NCI-H1105 (cell line): ENCODE results near the gene ETFA.
A peak's percentile ranks its signal among the peaks of the same experiment; 100 is the strongest.

ENCODE experiments used
- DNase-seq: peaks from one replicate; lab custom pipeline; 2025; lab: John Stamatoyannopoulos, UW

Gene ETFA

DNA sequence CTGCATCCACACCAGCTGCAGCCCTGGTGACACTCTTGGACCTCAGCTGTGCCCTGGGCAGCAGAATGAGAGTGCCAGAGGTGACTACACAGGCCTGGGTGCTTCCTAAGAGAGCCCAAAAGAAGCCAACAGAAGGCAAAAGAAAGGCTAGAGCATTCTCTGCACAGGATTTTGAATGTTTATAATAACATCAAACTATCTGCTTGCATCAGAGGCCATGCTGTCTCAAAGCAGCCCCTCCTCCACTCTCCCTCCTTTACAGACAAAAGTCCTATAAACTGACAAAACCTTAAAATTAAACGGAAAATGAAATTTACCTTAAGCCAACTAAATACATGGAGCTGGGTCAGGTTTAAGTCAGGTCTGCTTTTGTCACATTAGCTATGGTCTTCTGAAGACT is 95.6 kb downstream of the ETFA start:
- no peak for DNase-seq

DNA sequence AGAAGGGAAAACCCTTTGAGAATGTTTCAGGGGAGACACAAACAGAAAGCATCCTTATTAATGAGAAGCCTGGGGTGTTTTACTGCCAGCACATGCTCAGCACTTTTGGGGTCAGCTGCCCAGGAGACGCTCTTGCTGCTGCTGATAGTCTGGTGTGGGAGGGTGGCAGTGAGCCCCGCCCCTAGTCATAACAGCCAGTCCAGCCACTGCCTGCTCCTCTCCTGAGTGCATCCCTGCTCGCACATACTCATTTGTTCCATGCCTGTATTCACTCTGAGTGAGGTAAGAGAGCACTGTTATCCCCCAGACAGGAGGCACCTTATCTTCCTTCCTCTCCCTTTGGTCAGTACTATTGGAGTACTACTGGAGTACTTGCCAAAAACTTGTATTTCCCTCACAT is 101.3 kb downstream of the ETFA start:
- no peak for DNase-seq

DNA sequence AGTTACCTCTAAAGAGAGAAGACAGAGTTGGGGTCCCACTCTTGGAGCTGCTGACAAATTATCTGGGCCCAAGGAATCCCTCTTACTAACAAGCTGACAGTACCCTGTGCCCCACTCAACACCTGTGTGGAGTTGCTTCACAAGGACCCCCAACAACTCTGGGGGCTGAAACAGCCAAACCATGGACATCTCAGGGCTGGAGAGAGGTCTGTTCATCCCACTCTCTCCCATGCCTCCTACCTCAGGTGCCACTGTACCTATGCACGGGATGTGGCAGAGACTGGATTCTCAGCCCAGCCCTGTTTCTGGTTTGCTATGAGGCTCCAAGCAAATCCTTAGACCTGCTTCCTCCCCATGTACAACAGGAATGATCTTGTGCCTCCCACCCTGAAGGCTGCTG is 101.7 kb downstream of the ETFA start:
- no peak for DNase-seq

DNA sequence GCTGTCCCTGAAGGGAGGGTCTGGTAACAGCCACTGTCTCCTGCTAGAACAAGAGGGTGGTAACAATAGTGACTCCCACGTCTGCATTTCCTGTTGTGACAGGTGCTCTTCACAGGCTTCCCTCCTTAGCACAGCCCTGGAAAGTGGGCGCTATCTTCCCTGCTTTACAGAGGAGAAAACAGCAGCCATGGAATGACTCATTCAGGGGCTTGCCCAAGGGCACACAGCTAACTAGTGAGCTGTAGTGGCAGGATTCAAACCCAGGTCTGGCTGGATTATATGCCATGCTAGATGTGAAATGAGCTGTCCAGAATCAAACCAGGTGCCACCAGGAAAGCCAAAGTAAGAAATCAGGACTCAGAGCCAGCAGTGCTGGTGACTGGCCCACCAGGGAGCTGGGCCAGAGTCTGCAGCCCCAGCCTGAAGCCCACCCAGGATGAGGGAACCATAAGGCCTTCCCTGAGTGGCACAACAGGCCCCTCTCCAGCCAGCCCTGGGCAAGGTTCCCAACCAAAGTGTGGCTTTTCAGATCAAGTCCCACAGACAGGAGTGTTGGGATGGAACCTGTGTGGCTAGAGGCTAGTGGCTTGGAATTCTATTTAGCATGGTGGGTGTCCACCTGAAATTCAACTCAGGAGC is 102.4 kb downstream of the ETFA start:
- DNase-seq = no peak

DNA sequence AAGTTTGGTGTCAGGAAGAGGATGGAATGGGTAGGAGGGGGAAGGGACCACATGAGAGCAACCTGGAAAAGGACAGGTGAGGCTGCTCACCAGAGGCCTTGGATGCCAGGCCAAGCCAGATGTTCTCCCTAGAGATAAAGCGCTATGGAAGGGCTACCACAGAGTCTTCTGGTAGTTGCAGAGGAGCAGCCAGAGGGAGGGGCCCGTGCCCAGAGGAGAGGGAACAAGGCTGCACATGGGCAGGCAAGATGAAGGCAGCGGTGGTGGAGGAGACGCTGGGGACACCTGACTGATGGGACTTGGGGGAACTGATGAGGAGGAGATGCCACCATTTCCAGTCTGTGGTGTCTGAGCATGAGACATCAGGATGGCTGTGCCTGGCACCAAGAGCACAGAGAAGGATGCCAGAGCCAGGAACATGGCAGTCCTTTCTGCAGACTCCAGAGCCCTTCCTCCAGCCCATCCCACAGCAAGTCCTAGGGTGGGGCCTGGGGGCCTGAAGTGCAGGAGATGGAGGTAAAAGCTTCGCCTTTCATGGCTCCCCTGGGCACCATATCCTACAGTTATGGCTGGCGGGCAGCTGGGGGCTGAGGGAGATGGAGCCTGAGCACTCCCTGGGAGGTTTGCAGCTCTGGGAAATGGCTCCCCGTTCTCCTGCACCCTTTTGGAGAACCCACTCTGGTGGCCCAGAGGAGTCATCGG is 103.0 kb downstream of the ETFA start:
- no peak for DNase-seq

DNA sequence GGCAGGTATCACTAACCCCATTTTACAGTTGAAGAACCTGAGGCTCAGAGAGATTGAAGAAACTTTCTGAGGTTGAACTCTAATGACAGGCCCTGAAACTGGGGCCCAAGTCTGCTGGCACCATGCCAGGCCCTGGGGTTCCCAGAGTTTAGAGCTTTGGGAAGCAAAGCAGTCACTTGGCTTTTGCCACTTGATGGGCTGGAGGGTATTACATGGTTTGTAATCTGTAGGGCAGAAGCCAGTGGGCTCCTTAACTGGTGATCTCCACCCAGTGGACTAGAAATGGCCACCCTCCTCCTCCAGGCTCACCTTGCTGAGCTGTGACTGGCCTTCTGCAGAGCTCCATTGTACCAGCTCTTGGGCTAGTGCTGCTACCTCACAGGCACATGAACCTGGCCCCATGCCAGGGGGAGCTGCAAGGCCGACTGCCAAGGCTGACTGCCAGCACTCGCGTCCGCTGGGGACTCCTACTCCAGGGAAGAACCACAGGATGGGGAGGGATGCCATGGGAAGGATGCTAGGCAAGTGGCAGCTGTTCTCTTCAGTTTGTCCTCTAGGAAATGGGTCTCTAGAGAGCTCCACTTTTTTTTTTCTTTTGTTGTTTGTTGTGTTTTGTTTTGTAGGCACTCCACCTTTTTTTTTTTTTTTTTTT is 104.8 kb downstream of the ETFA start:
- DNase-seq = peak; percentile 89

DNA sequence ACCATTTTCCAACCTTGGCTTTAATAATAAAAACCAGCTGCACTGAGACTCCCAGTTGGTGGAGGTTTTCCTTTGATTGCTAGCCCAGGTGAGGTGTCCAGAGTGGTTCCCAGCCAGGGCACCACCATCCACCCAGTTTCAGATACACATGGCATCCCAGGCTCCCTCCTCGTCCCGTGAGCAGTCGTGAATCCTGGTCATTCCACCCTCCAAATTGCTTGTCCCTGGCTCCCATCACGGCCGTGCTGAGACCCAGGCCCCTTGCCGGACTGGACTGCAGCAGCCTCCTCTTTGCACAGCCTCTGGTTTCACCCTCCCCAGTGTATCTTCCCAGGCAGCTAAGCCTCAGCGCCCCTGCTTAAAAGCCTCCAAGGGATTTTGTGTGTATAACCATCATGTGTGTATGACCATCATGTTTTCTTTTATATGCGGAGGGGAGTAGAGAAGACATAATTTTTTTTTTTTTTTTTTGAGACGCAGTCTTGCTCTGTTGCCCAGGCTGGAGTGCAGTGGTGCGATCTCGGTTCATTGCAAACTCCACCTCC is 106.3 kb downstream of the ETFA start:
- no peak for DNase-seq

DNA sequence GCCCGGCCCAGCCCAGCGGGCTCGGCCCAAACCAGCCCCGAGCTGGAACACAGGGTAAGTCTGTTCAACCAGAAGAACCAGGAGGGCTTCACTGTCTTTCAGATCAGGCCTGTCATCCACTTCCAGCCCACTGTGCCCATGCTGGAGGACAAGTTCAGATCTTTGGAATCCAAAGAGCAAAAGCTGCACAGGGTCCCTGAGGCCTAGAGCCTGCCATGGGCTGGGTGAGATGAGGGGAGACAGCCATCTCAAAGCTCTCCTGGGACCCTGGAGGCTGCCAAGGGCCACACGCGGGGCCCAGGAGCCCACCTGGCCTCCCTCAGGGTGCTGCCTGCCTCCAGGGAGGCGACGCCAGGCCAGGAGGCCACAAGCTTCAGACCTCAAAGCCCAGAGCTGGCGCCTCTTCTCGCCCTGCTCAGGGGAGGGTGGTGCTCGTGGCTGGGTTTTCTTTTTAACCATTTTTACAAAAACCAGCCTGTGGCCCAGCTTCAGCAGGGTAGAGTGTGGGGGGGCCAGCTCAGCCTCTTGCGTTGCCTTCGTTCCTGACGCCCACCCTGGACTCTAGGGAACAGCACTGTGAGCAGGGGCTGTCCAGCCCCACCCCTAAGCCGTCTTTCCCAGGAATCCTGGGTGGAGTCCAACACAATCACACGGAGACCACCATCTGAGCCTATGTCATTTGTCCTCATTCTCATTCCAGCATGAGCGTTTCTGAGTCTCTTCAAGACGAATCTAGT is 107.0 kb downstream of the ETFA start:
- DNase-seq = no peak

DNA sequence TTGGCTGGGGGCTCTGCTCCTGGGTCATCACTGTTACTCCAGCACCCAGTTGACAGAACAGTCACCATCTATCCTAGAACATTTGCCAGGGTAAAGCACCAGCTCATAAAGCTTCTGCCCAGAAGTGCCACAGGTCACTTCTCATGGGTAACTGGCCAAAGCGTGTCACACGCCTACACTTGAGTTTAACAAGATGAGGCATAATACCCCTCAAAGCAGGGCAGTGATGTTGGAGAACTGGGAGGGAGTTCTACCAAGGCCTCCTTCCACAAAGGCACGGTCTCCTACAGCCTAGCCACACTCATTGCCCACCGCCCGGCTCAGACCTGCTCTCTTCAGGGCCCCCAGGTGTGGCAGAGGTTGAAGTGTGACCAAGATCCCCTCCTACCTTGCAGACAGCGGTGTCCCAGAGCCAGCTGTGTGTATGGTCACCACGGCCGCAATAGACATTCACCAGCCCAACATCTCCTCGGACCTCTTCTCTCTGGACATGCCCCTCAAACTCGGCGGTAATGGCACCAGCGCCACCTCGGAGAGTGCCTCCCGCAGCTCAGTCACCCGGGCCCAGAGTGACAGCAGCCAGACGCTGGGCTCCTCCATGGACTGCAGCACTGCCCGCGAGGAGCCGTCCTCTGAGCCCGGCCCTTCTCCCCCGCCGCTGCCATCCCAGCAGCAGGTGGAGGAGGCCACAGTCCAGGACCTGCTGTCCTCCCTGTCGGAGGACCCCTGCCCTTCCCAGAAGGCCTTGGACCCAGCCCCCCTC is 107.7 kb downstream of the ETFA start:
- no peak for DNase-seq

DNA sequence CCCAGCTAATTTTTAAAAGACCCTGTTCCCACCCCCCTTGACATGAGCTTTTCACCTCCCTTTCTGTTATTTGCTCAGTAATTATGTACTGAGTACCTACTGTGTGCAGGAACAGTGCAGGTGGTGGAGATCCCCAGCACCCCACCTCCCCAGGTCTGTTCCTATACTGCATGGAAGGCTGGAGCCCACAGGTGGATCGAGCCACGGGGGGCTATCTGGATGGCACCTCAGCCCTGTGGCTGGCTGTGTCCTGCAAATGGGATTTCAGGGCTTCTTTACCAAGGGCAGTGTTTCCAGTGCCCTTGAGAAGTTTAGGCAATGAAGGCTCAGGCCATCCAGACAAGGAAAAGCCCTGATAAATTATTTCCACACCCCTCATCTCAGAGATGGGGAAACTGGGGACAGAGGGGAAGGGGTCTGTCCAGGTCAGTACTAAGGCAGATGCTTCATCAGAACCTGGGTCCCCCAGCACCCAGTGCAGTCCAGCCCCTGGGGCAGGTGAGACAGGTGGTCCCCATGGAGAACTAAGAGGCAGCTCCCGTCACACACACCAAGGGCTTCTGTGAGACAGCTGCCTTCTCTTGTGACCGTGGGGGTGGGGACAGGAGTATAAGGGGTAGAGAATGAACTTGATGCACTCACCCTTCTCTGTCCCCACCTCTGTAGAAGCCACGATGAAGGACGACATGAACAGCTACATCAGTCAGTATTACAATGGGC is 109.6 kb downstream of the ETFA start:
- no peak for DNase-seq

DNA sequence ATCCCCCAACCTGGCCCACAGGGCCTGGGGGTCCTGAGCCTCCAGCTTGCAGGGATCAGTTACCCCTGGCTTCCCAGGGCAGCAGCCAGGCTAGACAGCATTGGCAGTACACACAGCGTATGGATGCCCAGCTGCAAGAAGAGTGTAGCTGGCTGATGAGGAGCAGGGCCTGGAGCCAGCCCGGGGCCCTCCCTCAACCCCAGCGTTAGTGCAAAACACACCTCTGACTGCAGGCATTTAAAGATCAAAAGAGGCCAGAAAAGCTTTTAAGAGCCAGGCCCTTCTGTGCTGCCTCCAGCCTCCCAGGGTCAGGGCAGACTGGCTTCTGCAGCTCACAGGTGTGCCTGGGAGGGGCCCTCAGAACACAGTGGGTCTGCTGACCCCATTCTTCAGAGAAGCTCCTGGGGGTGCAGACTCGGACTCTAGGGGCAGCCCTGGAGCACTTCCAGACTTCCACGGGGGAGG is 110.6 kb downstream of the ETFA start:
- no peak for DNase-seq

DNA sequence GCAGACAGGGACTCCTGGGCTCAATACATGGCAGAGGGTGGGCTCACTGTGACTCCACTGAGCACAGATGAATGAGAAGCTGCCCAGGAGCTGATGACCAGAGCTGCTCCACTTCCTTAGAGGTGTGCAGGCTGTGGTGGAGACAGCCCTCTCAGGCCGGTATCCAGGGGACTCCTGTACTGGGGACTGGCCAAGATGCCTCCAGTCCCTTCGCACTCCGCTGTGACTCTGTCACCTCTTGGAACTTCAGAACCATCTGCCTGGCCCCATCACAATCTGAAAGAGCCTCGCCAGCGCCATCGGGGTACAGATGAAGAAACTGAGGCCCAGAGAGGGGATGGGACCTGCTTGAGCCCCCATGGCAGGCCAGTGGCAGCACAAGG is 111.2 kb downstream of the ETFA start:
- no peak for DNase-seq

DNA sequence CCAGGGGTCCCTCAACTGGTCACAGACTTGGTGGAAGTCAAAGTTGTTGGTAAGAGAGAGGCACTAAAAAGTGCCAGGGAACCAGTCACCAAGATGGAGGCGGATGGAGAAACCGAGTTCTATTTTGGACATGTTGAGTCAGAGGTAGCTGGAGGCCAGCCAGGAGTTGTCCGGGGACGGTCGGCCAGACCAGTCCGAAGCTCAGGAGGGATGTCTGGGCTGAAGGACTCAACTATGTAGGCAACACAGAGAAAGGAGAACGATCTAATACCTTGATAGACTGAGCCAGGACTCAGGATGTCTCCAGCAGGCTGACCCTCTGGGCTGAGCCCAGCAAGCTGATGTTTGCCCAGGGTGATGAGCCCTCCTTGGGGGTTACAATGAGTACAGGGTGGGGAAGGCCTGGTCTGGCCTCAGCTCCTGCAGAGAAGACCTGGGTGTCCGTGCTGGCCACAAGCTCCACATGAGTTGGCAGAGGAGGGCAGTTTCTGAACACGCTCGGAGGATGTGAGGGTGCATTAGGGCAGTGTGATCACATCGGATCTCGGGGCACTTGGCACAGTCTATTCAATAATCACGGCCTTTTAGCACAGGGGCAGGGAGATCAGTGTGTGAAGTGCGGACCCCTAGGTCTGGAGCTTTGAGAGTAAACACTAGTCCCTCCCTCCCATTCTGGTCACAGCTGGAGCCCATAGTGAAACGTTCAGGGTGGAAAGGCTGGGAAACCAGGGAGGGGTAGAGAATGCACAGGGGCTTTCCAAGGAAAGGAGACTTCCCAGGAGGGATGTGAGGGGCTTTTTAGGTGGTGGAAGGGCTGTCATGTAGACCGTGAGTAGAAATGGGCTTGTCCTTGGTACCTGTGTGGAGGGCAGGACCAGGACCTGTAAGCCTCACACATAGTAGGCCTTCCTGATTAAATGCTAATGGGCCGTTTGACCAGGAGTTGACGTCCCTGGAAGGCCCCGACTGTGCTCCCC is 111.9 kb downstream of the ETFA start:
- no peak for DNase-seq

DNA sequence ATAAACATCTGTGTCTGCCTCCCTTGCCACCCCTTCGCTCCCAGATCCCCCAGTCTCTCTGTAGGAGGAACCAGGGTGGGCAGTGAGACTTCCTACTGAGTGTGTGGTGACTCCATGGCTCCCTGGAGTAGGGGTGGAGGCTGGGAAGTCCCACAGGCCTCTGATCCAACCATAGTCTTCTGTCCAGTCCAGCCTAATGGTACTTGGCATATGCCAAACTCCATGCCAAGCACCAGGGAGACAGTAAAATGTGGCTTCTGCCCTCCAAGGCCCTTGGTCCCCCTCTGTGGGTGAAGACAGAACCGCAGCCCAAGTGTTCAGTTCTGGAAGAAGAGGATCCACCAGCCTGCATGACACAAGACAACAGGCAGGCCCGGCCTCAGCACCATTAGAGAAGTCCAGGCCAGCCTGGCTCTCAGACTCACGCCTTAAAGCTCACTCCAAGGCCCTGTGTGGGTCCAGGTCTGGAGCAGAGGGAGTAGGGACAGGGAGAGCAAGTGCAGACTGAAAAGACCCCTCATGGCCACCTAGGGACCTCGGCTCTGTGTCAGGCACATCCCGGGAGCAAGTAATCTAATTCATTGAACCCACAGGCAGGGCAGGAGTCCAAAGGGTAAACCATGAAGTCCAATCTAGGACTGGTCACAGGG is 112.7 kb downstream of the ETFA start:
- no peak for DNase-seq

DNA sequence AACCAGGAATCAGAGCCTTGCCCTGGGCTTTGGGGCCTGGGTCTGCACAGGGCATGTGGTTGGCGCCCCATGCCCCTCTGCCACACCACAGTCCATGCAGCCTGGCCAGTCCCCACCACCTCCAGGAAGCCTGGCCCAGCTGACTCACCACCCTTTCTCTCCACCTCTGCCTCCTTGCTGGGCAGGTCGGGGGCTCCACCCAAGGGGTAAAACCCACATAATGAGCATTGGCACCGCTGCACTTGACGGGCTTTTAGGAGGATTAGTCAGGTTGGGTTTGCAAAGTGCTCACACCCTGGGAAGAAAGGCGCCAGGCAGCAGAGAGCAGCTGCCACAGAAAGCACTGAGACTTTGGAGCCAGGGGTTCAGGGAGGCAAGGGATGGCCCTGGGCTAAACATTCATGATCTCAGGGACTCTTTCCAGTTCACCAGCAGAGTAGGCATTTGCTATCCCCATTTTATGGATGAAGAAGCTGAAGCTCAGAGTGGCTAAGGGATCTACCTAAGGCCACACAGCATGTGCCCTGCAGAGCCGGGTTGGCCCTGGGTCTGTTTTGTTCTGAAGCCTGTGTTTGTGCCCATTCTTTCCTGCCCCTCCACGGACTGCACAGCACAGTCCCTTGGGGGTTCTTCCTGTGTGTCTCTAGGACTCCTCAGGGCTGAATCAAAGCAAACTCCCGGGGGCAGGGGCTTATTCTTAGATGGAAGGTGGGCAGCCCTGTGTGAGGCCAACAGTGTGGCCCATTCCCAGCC is 113.4 kb downstream of the ETFA start:
- DNase-seq = no peak

DNA sequence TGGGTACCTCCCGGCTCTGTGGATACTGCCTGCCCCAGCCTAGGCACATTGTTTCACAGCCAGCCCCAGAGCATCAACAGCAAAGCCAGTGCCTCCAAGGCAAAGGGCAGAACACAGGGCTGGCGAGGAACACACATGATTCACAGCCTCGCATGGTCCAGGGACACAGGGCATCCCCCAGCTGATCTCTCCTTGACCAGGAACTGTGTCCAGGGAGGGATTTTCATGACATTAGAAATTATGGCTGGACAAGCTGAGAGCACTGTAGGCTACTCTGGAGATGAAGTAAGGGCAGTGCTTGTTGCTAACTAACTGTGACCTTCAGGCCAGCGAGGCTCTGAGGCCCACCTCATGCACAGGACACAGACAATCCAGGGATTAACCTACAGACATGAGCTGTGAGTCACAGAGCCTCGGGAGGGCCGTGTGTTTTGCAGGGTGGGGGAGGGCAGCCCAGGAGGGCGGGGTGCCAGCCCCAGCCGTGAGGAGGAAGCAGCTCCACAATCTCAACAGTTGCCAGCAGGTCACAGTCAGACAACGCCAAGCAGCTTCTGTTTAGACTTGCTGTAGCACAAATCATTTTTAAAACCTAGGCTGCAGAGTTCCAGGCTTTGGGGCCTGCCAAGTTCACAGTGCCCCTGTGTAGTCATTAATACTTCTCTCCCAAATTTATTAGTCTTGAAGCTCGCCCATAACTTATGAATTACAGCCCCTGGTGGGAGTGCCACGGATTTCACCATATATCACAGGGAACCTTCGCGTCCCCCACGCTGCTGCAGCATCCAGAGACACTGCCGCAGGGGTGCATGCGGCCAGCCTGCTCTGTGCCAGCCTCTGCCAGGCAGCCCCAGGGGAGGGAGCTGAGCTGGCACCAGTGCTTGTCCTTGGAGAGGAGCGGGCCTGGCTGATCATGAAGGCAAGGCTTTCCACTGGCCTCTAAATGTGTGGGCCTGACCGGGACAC is 114.7 kb downstream of the ETFA start:
- DNase-seq = no peak

DNA sequence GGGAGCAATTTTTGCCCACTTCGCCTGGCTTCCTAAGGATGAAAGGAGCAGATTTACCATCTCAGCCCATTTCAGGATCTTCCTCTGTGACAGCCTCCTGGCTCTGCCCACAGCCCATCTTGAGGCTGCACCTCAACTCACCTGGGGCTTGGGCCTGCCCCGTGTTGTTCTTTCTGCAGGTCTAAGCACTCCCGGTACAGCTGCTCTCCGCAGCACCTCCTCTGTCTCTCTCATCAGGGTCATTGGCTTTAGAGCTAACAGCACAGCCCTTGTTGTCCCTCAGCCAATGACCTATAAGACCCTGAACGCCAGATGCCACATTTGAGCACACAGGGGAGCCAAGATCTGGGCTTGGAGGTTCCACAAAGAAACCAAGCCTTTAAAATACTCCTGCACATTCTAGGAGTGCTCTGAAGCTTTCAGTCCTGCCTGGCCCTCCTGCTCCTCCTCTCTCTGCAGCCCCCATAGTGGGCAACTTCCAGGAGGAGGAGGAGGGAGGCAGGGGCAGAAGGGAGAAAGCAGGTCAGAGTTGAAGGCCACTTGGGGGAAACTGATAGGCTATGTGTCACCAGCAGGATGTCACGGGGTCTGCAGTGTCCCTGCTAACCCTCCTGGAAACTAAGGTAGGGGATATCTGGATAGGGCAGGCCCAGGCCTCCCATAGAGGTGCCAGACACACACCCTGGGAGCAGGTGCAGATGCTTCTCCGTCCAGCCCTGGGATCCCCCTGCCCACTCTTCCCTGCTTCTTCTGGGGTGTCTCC is 115.6 kb downstream of the ETFA start:
- DNase-seq = no peak
